GM21529 (cell line): ENCODE measurements around the gene IGSF9.

Experiments
- ATAC-seq: cut with Tn5 transposase; IDR thresholded peaks from one replicate; pipeline ENCODE4 v1.9.1; 2021; ENCODE audit not compliant: unreplicated experiment

IGSF9 gene

DNA sequence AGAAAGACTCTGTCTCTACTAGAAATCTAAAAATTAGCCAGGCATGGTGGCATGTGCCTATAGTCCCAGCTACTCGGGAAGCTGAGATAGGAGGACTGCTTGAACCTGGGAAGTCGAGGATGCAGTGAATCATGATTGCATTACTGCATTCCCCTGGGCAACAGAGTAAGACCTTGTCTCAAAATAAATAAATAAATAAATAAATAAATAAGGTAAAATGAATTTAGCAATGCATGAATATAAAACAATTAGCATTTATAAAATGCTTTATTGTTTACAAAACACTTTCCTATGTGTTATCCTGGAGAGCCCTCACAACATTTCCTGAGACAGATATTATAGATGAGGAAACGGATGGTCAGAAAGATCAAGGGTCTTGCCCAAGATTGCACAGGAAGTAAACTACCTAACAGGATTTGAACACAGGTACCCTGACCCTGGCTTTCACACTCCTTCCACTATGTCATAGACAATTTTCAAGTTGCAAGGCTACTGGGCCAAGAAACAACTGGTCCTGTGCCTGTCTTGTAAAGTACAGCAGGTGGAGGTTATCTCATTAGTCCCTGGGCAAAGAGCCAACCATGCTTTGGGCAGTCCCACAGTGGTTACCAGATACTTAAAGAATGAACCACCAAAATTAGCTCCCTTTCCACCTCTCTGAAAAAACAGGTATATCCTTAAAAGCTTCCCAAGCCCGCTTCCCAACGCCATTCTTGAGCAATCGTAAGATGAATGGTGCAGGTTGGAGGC, 67.5 kb downstream of the IGSF9 start:
- no peak for ATAC-seq
